ENCODE measurements around the gene SLC4A5.
A peak's percentile ranks its signal among the peaks of the same experiment; 100 is the strongest.

The SLC4A5 gene

DNA sequence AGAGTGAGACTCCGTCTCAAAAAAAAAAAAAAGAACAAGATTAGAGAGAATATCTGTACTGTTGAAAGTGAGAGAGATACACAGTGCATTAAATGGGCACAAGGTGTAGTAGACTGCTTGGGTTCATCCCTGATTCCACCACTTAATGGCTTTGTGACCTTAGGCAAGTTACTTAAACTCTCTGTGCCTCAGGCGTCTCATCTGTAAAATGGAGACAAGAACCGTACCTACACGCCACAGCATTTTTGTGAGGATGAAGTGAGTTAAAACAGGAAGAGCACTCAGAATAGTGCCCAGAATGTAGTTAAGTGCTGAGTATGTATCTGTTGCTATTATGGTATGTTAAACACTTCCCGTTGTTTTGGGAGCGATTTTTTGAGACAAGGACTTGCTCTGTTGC is 80.5 kb downstream of the SLC4A5 start:
- H3K27ac ChIP-seq: no peak overlapping the region
- TF ChIP-seq, protein P1, sequence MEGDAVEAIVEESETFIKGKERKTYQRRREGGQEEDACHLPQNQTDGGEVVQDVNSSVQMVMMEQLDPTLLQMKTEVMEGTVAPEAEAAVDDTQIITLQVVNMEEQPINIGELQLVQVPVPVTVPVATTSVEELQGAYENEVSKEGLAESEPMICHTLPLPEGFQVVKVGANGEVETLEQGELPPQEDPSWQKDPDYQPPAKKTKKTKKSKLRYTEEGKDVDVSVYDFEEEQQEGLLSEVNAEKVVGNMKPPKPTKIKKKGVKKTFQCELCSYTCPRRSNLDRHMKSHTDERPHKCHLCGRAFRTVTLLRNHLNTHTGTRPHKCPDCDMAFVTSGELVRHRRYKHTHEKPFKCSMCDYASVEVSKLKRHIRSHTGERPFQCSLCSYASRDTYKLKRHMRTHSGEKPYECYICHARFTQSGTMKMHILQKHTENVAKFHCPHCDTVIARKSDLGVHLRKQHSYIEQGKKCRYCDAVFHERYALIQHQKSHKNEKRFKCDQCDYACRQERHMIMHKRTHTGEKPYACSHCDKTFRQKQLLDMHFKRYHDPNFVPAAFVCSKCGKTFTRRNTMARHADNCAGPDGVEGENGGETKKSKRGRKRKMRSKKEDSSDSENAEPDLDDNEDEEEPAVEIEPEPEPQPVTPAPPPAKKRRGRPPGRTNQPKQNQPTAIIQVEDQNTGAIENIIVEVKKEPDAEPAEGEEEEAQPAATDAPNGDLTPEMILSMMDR (conservative IDR thresholded peaks at IDR 0.05): no peak
- TF ChIP-seq ZFX (IDR thresholded peaks at IDR 0.05): no peak

DNA sequence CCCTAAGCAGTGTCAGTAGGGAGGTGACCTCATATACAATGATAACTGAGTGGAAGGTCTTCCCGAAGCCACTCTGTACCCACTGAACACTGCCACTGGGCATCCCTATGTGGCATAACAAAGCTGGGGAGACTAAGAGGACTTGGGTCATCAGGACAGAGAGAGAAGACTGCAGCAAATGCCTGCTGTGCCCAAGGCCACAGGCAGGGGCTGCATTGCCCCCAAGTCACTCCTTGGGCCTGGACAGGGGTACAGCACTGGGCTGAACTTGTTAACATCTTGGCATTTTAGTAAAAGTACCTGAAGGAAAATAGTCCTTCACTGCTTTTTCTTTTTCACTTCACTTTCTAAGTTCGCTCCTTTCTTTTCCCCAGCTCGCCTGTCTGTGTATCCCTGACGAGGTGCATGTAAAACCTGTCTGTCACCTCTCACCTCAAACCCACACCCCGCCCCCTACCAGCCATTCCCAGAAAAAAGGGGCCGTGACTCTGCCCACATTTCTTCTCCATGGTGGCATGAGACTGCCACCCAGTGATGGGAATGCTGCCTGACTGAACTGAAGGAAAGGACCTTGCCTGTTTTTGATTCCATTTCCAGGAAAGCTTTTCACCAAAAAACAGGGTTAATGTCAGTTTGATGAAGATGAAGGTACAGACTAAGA is 81.9 kb downstream of the SLC4A5 start:
- TF ChIP-seq, protein P1 (conservative IDR thresholded peaks at IDR 0.05): peak; percentile 58
- no peak for TF ChIP-seq ZFX (IDR thresholded peaks at IDR 0.05)
- H3K27ac ChIP-seq: no peak overlapping the region

DNA sequence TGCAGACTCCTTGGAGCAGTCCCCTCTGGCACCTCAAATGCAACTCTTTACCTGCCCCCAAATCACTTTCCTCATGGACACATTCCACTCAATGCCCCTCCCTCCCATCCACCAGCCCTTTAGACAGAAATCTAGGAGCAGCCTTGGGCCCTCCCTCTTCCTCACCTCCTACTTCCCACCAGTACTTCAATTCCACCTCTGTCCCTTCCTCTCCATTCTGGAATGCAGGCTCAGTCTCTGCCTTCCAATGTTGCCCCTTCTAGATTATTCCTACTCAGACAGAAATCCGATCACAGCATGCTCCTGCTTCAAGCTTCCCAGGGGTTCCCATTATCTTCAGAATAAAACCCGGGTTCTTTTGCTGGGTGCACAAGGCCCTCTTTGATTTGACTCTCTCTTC is 82.7 kb downstream of the SLC4A5 start:
- H3K27ac ChIP-seq: no peak overlapping the region
- TF ChIP-seq, protein P1 (conservative IDR thresholded peaks at IDR 0.05): no peak
- no peak for TF ChIP-seq ZFX (IDR thresholded peaks at IDR 0.05)

DNA sequence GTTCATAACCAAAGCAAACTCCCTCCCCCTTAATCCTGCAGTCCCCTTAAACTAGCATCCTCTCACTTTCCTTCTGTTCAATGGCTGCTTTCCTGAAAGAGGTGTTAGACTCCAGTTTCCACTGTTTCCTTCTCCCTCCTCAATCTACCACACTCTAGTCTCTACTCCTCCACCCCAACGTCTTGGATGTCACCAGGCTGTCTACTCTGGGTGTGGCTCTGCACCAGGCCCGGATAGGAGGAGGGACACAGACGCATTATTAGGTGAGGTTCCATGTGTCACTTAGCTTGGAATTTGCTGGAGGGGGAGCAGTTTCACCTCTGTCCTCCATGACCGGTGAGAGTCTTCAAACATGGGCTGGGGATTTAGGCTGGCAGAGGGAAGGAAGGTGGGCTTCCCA is 83.5 kb downstream of the SLC4A5 start:
- no peak for TF ChIP-seq ZFX (IDR thresholded peaks at IDR 0.05)
- TF ChIP-seq, protein P1 (conservative IDR thresholded peaks at IDR 0.05): no peak
- no peak overlapping the region for H3K27ac ChIP-seq

DNA sequence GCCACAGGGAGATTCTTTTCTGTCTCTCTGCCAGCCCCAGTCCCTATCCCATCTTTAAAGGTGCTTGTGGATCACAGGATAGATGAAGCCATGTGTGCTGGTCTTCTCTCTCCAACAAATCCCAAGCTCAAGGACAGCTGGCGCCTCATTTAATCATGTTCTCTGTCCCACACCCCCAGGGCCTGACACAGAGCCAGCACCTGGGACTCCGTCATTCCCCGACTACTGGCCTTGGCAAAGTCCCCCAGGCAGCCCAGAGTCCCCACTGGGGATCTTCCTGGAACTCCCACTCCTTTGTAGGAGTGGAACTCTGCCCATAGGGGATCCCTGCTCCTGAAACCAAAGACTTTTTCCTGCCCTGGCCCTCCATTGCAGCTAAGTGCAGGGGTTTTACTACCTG is 84.0 kb downstream of the SLC4A5 start:
- no peak for TF ChIP-seq ZFX (IDR thresholded peaks at IDR 0.05)
- TF ChIP-seq, protein P1 (conservative IDR thresholded peaks at IDR 0.05): no peak
- no peak overlapping the region for H3K27ac ChIP-seq

DNA sequence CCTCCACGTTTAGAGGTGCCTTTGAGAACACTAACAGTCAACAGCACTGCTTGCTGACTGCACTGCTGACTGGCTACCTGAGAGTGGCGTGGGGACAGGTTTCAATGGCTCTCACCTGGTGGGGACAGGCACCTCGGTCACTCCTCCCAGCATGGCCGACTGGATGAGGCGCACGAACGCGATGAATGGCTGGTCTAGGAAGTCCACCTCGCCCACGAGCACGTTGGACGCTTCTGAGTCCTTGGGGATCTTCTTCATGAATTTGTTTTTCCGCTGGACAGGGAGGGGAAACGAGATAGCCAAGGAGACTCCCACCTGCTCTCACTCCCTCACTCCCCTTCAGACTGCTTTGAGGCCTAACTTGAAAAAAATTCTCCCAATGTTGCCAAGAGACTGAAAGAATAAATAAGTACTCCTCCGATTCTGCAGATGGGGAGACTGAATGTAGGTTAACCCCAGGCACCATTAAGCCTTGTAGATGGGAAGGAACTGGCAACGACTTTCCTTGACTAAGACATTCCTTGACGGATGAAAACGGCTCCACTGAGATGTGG is 87.5 kb downstream of the SLC4A5 start:
- H3K27ac ChIP-seq: no peak overlapping the region
- TF ChIP-seq ZFX (IDR thresholded peaks at IDR 0.05): no peak
- TF ChIP-seq, protein P1 (conservative IDR thresholded peaks at IDR 0.05): no peak

DNA sequence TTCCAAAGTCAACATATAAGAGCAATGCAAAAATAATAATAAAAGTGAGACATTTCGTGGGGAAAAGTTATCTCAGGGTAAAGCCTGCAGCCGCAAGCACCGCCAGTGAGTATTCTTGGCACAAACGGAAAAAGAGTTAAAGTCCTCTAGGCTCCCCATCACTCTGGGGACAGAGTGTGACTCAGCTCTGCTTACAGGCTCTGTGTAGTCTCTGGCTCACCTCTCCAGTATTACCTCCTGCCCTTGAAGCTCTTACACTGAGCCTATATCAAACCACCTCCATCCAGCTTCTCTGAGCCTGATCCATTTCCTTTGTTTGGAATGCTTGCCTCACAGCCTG is 89.3 kb downstream of the SLC4A5 start:
- no peak overlapping the region for H3K27ac ChIP-seq
- TF ChIP-seq, protein P1 (conservative IDR thresholded peaks at IDR 0.05): no peak
- TF ChIP-seq ZFX (IDR thresholded peaks at IDR 0.05): no peak
